Ecto neural progenitor cell (in vitro differentiated cells): ENCODE measurements around the gene MARS1.
A peak's percentile ranks its signal among the peaks of the same experiment; 100 is the strongest.

Experiments used
- DNase-seq: peaks from one replicate; pipeline ENCODE4 v3.0.0-alpha.2; 2018; ENCODE audit warnings: low spot score

The MARS1 gene

DNA sequence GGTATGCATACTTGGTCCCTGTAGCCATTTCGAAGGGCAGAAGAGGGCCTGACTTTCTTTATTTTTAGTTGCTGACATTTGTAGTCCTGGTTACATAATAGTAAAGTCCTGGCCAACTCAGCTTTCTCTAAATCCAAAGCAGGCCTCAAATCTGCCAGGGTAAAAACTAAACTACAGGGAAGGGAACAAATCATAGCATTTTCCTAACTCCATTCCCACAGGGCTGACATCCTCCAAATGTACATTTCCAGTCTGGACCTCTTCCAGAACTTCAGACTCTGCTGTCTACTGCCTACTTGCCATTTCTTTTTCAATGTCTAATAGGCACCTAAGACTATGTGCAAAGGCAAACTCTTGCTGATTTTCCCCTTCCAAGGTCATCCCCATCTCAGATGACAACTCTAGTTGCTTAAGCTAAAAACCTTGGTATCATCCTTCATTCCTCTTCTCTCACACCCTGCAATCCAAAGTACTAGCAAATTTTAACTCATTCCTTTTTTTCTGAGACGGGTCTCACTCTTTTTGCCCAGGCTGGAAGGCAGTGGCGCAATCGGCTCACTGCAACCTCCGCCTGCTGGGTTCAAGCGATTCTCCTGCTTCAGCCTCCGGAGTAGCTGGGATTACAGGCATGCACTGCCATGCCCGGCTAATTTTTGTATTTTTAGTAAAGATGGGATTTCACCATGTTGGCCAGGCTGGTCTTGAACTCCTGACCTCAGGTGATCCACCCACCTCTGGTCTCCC is 30.5 kb downstream of the MARS1 start:
- no peak for DNase-seq

DNA sequence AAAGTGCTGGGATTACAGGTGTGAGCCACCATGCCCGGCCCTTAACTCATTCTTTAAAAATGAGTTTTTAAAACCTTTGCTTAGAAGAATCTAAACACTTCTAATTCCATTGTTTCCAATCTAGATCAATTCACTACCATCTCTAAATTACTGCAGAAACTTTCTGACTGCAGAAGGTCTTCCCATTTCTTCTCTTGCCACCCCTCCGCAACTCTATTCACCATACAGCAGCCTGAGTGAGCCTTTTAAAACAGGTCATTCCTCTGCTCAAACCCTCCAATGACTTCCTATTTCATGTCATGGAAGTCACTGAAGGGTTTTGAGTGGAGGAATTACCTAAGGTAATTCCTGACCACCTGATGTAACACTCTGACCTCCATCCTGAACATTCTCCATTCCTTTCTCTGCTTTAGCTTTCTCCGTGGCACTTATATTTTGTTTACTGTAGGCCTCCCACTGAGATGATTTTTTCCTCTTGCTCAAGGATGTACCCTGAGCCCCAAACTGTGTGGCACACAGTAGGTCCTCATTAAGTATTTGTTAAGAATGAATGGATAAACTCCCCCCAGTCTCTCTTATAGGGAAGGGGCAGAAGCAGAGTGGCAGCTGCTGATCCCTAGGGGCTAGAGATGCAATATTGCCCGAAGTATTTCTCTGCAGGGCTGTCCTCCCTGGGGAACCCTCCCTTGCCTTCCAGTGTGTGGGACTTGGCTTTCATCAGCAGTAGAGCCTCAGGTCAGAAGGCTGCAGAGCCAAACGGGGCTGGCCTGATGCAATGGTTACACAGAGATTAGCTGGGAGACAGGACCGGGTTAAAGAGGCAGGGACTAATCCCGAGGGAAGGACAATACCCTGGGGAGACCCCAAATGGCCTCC is 31.3 kb downstream of the MARS1 start:
- peak; percentile 75 for DNase-seq

DNA sequence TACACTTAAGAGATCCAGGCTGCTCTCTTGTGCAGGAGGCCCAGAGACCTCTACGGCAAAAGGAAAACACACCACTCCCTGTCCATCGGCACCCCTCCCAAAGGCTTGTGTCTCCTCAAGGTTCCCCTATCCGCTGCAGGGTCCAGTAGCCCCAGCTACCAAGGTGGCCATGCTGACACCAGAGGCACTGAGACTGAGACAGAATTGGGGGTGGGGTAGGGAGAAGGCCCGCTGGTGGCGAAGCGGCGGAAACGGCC is 31.9 kb downstream of the MARS1 start:
- peak; percentile 80 for DNase-seq

DNA sequence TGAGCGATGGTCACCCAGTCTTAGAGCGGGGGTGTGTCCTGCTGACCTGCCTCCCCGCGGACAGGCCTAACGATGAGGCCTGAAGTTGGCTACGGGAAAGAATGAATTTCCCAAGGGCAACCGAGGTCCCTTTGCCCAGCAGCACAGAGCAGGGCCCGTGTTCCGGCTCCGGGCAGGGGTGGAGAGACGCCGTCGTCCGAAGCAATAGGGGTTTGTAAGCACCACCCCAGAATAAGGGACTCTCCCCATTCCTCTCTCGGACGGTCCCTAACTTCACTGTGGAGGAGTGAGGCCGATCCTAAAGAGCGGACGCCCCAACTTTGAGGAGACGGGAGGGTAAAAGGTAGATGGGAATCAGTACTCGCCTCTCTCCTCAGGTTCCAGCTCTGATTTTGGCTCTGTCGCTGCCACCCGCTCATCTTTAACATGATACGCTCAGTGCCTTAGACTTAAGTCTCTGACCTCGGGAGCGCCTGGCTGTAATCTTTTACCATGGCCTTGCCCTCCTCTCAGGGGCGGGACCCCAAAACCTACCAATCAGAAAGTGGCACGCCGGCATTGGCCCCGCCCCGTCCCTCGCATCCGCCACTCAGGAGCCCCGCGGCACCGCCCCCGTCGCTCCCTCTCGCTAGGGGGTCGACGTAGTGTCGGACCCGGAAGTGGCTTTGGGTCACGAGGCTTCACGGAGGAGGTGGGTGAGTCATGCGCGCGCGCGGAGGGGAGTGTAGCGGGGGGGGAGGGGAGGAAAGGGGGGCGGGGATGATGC is 32.4 kb downstream of the MARS1 start, which contains the start of gene DDIT3:
TSS of gene DDIT3 (minus strand) at position 462 of the 766 bp plus-strand sequence. CDS start 3,108 bp downstream, outside the sequence.
- DNase-seq = peak; percentile 100

DNA sequence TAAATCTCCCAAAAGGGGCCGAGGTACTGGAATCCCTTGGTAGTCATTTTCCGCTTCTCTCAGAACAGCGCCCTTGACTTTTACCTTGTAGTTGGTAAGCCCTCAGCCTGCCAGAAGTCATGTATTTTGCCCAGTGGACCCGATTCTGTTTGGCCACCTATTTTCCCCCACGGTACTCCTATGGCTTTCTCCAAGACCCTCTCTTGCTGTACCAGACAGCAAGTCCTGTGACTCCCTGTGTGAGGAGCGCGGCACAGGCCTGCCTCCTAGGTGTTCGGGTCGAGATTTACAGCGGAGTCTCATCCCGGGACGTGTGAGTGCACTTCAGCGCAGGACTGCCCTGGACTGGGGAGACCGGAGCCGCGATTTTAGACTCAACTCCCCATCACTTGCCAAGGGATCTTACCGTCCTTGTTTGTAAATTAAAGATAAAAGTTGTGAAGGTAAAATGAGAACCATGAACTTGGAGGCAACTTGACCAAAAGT is 33.7 kb downstream of the MARS1 start:
- peak; percentile 72 for DNase-seq

DNA sequence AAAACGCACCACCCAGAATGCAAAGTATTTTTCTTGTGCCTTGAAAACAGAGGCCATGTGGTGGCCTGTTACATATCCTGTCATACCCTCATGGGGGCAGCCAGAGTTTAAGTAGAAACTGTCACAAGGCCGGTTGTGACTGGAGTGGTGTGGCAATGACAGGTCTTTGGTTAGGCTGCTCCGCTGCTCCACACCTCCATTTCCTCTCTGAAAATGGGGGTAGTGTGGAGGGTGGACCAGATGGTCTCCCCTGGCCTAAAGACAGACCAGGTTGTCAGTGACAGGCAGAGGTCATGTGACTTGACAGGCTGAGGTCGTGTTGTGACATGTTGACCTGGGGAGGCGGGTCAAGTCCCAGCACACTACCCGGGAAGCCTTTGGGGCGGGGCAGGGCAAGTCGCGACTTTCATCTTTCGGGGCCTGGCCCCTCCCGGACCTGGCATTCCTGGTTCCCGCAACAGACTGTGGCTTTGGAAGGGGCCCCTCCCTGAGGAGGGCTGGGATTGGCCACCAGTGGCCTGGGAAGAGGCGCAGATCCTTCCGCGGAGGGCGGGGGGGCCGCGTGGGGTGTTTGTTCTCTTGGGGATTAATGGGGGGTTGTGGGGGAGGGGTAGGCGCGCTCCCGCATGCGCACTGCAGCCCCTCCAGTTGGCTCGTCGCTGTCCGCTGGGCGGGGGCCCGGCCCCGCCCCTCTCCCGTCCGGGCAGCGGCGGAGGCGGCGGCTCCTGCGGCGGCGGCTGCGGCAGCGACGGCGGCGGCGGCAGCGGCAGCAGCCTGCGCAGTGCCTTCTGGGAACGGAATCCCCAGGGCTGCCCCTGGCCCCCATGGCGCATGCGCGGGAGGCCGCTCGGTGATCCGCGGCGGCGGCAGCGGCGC is 34.4 kb downstream of the MARS1 start, which contains the start of gene MBD6:
TSS of gene MBD6 (plus strand) at position 814 of the 876 bp plus-strand sequence. CDS start 1,480 bp downstream, outside the sequence.
- peak; percentile 99 for DNase-seq

DNA sequence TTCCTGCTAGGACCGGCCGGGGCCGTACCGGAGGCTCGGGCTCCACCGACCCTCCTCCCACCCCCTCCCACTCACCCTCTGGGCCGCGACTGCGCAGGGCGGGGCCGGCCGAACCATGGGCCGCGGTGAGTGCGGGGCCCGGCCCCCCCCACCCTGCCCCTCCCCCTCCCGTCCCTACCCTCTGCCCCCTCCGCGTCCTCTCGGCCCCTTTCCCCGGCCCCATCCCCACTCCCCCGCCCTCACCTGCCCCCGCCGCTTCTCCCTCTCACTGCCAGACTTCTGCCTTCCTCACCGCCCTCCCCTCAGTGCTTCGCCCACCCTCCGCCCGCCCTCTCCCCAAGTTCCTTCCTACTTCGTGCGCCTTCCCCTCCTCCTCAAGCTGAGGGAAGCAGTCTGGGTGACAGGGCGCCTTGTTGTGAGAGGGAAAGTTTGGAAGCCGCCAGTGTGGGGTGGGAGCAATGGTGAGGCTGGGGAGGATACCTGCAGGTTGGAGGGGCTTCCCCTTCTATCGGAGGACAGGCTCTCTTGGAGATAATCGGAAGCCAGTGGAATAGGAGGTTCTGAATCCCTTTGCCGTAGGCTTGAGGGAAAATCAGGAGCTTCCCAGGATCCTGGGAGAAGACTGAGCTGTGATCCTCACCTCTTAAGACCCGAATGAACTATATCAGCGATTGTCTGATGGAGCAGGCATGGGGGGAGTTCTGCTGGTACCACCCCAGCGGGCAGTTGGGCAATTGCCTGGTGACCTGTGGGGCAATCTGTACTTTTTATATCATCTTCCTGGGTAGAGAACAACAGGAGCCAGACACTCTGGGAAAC is 35.2 kb downstream of the MARS1 start:
- DNase-seq = no peak

DNA sequence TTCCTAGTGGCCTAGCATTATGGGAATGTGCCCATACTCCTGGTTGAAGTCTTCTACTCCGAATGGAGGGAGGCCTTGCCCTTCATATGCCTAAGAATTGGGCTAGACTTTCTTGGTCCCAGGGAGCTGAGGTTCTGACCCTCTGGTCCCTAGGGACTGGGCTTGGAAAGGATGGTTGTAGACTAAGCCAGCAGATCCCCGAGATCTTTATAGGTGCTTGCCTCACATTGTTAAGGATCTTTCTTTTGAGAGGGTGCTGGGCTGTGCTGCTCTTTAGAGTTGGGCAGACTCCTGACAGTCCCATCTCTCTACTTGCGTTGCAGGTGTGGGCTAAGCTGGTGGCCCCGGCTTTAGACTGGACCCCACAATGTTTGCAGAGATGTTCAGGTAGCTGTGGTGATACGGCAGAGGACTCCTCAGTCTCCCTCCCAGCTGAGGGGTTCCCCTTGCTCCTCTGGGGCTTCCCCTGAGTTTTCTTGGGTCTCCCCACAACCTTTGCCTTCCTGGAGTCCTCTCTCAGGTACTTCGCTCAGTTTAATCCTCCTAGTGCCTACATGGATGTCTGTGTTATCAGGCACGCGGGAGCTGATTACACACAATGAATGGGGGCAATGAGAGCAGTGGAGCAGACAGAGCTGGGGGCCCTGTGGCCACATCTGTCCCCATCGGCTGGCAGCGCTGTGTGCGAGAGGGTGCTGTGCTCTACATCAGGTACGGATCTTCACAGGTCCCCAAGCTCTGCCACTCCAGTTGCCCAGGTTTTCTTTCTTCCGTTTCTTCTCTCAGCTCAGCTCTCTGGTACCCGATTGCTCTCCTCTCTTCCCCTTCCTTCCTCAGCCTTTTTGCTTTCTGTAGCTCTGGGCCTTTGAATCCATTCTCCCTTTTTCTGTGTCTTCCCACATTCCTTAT is 36.1 kb downstream of the MARS1 start:
- peak; percentile 54 for DNase-seq

DNA sequence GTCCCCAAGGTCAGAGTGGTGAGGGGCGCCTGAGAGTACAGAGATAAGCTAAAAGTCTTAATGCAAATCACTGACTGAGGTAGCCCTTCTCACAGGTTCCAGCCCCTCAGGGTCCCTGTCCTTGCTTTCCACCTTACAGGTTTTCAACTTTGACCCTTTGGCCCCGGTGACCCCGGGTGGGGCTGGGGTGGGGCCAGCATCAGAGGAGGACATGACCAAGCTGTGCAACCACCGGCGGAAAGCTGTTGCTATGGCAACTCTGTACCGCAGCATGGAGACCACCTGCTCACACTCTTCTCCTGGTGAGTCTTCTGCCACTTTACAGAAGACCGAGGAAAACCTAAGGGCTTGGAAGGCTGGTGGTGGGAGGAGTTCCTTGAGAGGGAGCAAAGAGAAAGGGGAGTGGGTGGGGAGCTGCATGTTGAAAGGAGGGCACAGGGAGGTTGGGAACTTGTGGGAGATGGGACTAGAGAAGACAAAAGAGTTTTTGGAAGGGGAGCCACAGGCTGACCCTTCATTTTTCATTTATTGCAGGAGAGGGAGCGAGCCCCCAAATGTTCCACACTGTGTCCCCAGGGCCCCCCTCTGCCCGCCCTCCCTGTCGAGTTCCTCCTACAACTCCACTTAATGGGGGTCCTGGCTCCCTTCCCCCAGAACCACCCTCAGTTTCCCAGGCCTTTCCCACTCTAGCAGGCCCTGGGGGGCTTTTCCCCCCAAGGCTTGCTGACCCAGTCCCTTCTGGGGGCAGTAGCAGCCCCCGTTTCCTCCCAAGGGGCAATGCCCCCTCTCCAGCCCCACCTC is 37.1 kb downstream of the MARS1 start:
- peak; percentile 58 for DNase-seq

DNA sequence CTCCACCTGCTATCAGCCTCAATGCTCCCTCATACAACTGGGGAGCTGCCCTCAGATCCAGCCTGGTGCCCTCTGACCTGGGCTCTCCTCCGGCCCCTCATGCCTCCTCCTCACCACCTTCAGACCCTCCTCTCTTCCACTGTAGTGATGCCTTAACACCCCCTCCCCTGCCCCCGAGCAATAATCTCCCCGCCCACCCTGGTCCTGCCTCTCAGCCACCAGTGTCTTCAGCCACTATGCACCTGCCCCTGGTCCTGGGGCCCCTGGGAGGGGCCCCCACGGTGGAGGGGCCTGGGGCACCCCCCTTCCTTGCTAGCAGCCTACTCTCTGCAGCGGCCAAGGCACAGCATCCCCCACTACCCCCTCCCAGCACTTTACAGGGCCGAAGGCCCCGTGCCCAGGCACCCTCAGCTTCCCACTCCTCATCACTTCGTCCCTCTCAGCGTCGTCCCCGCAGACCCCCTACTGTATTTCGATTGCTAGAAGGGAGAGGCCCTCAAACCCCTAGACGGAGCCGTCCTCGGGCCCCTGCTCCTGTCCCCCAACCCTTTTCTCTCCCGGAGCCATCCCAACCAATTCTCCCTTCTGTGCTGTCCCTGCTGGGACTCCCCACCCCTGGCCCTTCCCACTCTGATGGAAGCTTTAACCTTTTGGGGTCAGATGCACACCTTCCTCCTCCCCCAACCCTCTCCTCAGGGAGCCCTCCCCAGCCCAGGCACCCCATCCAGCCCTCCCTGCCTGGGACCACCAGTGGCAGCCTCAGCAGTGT is 37.9 kb downstream of the MARS1 start:
- no peak for DNase-seq

DNA sequence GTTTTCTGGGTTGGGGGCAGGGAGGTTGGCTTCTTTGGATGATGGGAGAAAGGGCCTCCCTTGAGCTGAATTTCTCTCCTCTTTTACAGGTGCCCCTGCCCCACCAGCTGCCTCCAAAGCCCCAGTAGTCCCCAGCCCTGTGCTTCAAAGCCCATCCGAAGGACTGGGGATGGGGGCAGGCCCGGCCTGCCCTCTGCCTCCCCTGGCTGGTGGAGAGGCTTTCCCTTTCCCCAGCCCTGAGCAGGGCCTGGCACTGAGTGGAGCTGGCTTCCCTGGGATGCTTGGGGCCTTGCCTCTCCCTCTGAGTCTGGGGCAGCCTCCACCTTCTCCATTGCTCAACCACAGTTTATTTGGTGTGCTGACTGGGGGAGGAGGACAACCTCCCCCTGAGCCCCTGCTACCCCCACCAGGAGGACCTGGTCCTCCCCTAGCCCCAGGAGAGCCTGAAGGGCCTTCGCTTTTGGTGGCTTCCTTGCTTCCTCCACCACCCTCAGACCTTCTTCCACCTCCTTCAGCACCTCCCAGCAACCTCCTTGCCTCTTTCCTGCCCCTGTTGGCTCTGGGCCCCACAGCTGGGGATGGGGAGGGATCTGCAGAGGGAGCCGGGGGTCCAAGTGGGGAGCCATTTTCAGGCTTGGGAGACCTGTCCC is 38.7 kb downstream of the MARS1 start:
- DNase-seq = no peak

DNA sequence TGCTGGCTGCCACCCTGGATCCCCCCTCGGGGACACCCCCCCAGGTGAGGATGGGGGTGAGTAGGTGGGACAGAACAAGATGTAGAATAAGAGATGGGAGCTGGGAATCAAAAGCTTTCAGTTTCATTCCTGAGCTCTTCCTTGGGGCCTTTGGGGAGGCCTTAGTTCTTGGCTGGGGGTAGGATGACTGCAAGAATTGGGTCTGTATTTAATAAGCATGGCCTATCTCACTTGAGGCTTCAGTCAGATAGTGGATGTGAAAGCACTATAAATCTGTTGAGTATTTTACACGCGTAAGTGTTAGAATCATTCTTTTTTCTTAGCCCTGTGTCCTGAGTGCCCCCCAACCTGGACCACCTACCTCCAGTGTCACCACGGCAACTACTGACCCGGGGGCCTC is 39.3 kb downstream of the MARS1 start:
- DNase-seq = no peak

DNA sequence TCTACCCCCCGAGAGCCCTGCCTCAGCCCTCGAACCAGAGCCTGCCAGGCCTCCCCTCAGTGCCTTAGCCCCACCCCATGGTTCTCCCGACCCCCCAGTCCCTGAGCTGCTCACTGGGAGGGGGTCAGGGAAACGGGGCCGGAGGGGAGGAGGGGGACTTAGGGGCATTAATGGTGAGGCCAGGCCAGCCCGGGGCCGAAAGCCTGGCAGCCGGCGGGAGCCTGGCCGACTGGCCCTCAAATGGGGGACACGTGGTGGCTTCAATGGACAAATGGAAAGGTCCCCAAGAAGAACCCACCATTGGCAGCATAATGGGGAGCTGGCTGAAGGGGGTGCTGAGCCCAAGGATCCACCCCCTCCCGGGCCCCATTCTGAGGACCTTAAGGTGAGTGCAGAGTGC is 40.3 kb downstream of the MARS1 start:
- no peak for DNase-seq

DNA sequence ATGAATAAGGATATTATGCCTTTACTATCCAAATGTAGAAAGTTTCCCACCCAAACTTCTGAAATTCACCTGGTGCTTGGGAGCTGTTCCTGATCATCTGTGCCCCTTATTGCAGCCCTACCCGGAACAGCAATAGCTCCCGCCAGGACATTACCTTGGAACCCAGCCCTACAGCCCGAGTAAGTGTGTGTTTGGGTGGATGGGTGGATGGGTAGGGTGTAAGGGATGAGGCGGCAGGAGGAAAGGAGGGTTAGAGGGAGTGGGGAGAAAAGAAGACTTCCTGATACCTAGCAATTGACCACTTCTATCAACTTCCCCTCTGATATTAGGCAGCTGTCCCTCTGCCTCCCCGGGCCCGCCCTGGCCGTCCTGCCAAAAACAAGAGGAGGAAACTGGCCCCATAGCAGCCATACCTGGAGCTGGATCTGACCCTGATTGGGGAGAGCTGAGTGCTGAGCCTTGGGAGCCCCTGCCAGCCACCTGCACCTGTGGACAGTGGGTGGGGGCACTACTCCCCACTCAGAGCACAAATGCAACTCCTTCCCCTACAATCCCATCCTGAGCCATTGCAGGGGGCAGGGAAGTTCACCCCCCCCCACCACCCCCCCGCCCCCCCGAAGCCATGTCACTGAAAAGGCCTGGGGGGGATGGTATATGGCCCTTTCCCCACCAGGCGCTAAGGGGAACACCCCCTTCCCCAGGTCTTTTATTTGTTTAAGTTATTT is 41.1 kb downstream of the MARS1 start:
- no peak for DNase-seq

DNA sequence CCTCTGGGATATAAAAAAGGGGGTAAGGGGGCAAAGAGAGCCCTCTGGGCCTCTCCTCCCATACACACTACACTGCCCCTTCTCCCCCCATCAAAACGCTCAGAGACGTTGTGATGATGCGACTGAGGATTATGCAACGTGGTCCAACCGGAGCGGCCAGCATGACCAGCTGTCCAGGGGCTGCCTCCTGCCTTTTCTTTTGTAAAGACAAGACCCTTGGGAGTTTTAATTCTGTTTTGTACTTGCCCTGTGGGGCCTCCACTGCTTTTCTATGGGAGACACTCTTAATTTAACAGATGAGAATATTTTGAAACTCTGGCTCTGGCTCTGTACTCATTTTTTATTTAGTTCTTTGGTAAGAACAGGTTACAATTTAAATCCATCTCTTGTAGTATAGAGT is 42.0 kb downstream of the MARS1 start:
- DNase-seq = no peak

DNA sequence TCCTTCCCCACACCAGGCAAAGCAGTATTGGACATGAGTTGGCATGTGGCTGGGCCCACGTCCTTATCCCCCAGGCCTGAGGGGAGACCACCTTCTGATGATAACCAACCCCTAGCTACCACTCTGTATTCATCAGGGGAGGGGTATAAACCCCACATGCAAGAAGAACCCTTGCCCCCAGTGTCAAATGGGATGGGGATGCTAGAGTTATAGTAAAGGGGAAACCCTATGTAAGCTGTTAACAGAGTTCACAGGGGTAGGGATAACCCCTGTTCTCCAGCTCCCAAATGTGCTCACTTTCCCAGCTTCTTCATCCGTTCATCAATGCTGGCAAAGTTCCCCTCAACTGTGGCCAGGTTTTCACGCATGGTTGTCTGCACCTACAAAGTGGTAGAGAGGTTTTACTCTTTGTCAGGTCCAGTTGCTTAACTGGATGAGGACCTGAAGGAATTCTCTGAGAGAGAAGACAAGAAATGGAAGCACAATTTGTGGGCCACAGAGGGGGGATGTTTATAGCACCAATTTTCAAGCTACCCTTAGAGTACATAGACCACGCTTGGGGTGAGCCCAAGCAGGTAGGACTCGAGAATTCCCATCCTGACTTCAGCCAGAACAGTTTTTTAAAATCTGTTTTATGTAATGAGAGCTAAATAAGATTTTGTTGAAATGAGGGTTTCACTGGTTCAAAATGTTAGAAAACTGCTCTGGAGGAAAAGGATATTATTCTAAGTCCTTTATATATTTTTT is 42.7 kb downstream of the MARS1 start:
- DNase-seq = no peak
